Measurements from ENCODE around the gene TPK1. TPM values are rescaled to one million over a fixed set of nuclear protein-coding genes. Genes with fewer than 3 reads are reported as not detected.

TPK1 gene
- total RNA-seq, 1 donor from 2014 or later, result 14.5 TPM

DNA sequence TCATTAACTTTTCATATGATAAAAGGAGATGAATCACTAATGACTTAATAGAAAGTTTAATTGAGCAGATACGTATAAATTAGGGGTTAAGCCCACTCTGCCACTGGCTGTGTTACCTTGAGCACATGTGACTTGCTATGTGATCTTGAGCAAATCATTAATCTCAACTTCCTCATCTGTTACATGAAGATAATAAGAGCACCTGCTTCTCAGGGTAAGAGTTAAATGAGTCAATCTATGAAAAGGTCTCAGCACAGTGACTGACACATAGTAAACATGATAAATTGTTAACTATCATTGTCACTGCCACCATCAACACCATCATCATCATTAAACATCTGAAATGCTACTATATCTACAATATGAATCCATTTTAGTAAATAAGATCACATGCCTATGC lies 110.8 kb downstream of the TPK1 start:
- no peaks in the 10 kb centered on the region for H3F3A ChIP-seq (ENCODE audit: low read depth)
- DNase-seq (ENCODE audit: low spot score), result no peak

DNA sequence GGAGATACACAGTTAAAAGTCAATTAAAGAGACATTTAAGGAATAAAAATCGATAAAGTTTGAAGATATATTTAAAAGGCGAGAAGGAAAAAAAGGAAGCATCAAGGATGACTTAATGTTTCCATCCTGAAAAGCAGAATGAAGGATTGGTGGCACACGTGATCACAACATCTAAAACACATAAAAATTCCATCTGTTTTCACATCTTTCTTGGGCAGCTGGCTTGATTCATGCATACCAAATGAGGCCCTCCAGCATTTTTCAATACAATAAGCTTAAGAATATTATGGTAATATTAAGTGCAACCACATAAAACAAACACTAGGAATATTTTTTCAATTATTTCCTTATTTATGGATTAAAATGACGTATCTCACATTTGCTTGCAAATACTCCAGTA lies 112.6 kb downstream of the TPK1 start:
- no peak overlapping the region for H3K4me2 ChIP-seq
- Mint-ChIP-seq H3K4me3 (no peak overlapping the region), H3K36me3 (no peaks in the 10 kb centered on the region), H3K9me3 (peaks cover 5% of the 10 kb centered on the region), H3K27ac (no peak overlapping the region), H3K4me1 (no peaks in the 10 kb centered on the region), H3K27me3 (ENCODE audit: insufficient read depth, low read depth) (no peaks in the 10 kb centered on the region)
- no peaks in the 10 kb centered on the region for H3K79me2 ChIP-seq (ENCODE audit: low read depth)
- H3K4me1 ChIP-seq, result no peaks in the 10 kb centered on the region
- H3K27me3 ChIP-seq, result no peaks in the 10 kb centered on the region
- no peak for DNase-seq (ENCODE audit: low spot score)
- H4K20me1 ChIP-seq (ENCODE audit: low read depth), result no peaks in the 10 kb centered on the region
- no peaks in the 10 kb centered on the region for H3F3A ChIP-seq (ENCODE audit: low read depth)
- no peak overlapping the region for H2AFZ ChIP-seq (replicated peaks)
- H3K27ac ChIP-seq, result no peak overlapping the region
- H3K36me3 ChIP-seq, result no peaks in the 10 kb centered on the region
- no peak overlapping the region for H3K4me3 ChIP-seq
- TF ChIP-seq EZH2 (IDR thresholded peaks at IDR 0.05), result no peak
- TF ChIP-seq, protein P1, sequence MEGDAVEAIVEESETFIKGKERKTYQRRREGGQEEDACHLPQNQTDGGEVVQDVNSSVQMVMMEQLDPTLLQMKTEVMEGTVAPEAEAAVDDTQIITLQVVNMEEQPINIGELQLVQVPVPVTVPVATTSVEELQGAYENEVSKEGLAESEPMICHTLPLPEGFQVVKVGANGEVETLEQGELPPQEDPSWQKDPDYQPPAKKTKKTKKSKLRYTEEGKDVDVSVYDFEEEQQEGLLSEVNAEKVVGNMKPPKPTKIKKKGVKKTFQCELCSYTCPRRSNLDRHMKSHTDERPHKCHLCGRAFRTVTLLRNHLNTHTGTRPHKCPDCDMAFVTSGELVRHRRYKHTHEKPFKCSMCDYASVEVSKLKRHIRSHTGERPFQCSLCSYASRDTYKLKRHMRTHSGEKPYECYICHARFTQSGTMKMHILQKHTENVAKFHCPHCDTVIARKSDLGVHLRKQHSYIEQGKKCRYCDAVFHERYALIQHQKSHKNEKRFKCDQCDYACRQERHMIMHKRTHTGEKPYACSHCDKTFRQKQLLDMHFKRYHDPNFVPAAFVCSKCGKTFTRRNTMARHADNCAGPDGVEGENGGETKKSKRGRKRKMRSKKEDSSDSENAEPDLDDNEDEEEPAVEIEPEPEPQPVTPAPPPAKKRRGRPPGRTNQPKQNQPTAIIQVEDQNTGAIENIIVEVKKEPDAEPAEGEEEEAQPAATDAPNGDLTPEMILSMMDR (IDR thresholded peaks at IDR 0.05), result no peak
- no peak for TF ChIP-seq EZH2phosphoT487 (IDR thresholded peaks at IDR 0.05)
- H3K9me3 ChIP-seq (ENCODE audit: low read depth), result no peaks in the 10 kb centered on the region
- no peak overlapping the region for H3K9ac ChIP-seq

More for the DNA sequence above, 110.8 kb downstream of the TPK1 start:
- Histone ChIP-seq H3K9me3 (ENCODE audit: low read depth) (no peaks in the 10 kb centered on the region), H4K20me1 (ENCODE audit: low read depth) (no peaks in the 10 kb centered on the region), H3K36me3 (no peaks in the 10 kb centered on the region), H3K79me2 (ENCODE audit: low read depth) (no peaks in the 10 kb centered on the region), H3K4me2 (no peak overlapping the region), H3K4me3 (no peak overlapping the region), H3K27me3 (no peaks in the 10 kb centered on the region), H3K4me1 (no peaks in the 10 kb centered on the region), H2AFZ (replicated peaks) (no peak overlapping the region), H3K9ac (no peak overlapping the region), H3K27ac (no peak overlapping the region)
- Mint-ChIP-seq H3K27ac (no peak overlapping the region), H3K9me3 (no peaks in the 10 kb centered on the region), H3K4me3 (no peak overlapping the region), H3K27me3 (ENCODE audit: insufficient read depth, low read depth) (no peaks in the 10 kb centered on the region), H3K4me1 (no peaks in the 10 kb centered on the region), H3K36me3 (no peaks in the 10 kb centered on the region)
- no peak for TF ChIP-seq EZH2phosphoT487 (IDR thresholded peaks at IDR 0.05)
- TF ChIP-seq, protein P1 (IDR thresholded peaks at IDR 0.05), result no peak
- no peak for TF ChIP-seq EZH2 (IDR thresholded peaks at IDR 0.05)

DNA sequence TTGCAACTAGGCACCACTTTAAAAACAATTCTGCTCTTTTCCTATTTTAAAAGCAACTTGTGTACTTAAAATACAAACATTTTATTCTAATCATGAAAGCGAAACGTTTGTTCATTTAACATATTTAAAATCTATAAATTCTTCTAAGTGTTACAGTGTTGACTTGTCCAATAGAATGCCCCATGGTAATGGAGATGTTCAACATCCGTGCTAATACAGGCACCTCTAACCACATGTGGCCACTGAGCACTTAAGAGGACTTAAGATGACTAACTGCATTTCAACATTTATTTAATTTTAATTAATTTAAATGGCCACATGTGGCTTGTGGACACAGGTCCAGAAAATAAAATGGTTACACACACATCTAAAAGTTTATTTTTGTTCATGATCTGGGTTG lies 115.1 kb downstream of the TPK1 start:
- Histone ChIP-seq H3K36me3 (no peaks in the 10 kb centered on the region), H3K9me3 (ENCODE audit: low read depth) (no peaks in the 10 kb centered on the region), H3F3A (ENCODE audit: low read depth) (no peaks in the 10 kb centered on the region), H3K27me3 (no peaks in the 10 kb centered on the region), H3K79me2 (ENCODE audit: low read depth) (no peaks in the 10 kb centered on the region), H3K27ac (no peak overlapping the region), H3K4me2 (no peak overlapping the region), H3K9ac (no peak overlapping the region), H3K4me1 (no peaks in the 10 kb centered on the region), H4K20me1 (ENCODE audit: low read depth) (no peaks in the 10 kb centered on the region), H2AFZ (replicated peaks) (no peak overlapping the region), H3K4me3 (no peak overlapping the region)
- no peak overlapping the region for H3K4me3 Mint-ChIP-seq
- H3K36me3 Mint-ChIP-seq, result no peaks in the 10 kb centered on the region
- TF ChIP-seq EZH2 (IDR thresholded peaks at IDR 0.05) (no peak), EZH2phosphoT487 (IDR thresholded peaks at IDR 0.05) (no peak)
- TF ChIP-seq, protein P1 (IDR thresholded peaks at IDR 0.05), result no peak
- H3K4me1 Mint-ChIP-seq, result no peaks in the 10 kb centered on the region
- peaks cover 6% of the 10 kb centered on the region for H3K9me3 Mint-ChIP-seq
- no peaks in the 10 kb centered on the region for H3K27me3 Mint-ChIP-seq (ENCODE audit: insufficient read depth, low read depth)
- no peak overlapping the region for H3K27ac Mint-ChIP-seq
- DNase-seq (ENCODE audit: low spot score), result no peak

Measured in neural progenitor cell (in vitro differentiated cells).